Kidney (tissue), 14 donors: ENCODE data around the gene CRADD. TPM values are rescaled to one million over a fixed set of nuclear protein-coding genes. Genes with fewer than 3 reads are reported as not detected.
A peak's percentile ranks its signal among the peaks of the same experiment; 100 is the strongest.

Experiments
- DNase-seq, 5 donors: peaks; one replicate each; pipeline ENCODE4 v3.0.0-alpha.2; 2013 to 2020
- FAIRE-seq: peaks from 2 replicates; lab custom pipeline; 2012; peaks lifted over from hg19 to GRCh38; lab: Jason Lieb, UNC
- H3K27ac ChIP-seq, 2 donors: one replicate each; pipeline ENCODE4 v1.7.0; 2013; ENCODE audit warnings: low read depth in 2 of 2, low read length in 2 of 2, inconsistent platforms in 1 of 2
- H3K27me3 ChIP-seq: one replicate; pipeline ENCODE4 v1.7.1; 2013; ENCODE audit warnings: low read length, inconsistent platforms; ENCODE audit not compliant: control insufficient read depth, insufficient read depth
- H3K36me3 ChIP-seq, 3 donors: one replicate each; pipeline versions ENCODE4 v1.7.0 to v1.7.1; 2013; ENCODE audit warnings: low read length in 3 of 3, control low read depth in 1 of 3, inconsistent platforms in 1 of 3; ENCODE audit not compliant: insufficient read depth in 3 of 3, control insufficient read depth in 2 of 3
- H3K4me1 ChIP-seq, 3 donors: one replicate each; pipeline versions ENCODE4 v1.7.0 to v1.7.1; 2013; ENCODE audit warnings: low read length in 3 of 3, inconsistent platforms in 1 of 3, low read depth in 1 of 3; ENCODE audit not compliant: control insufficient read depth in 2 of 3, insufficient read depth in 2 of 3
- H3K4me3 ChIP-seq, 3 donors: one replicate each; pipeline versions ENCODE4 v1.7.0 to v1.8.1; 2013; ENCODE audit warnings: low read length in 3 of 3, control low read depth in 1 of 3, inconsistent platforms in 1 of 3
- H3K9ac ChIP-seq, 3 donors: one replicate each; pipeline versions ENCODE4 v1.7.0 to v1.7.1; 2013; ENCODE audit warnings: low read length in 3 of 3, control low read depth in 1 of 3, inconsistent platforms in 1 of 3
- H3K9me3 ChIP-seq, 3 donors: one replicate each; pipeline versions ENCODE4 v1.7.0 to v1.7.1; 2013; ENCODE audit warnings: low read length in 3 of 3, control low read depth in 1 of 3, inconsistent platforms in 1 of 3; ENCODE audit not compliant: control insufficient read depth in 2 of 3, insufficient read depth in 1 of 3
- CTCF ChIP-seq: IDR thresholded peaks from 3 replicates; pipeline ENCODE4 v1.5.1; 2012; ENCODE audit warnings: mild to moderate bottlenecking, moderate library complexity, borderline replicate concordance; ENCODE audit not compliant: insufficient read depth; ENCODE audit errors: extremely low read depth
- intact Hi-C: fragments of 100-400 bp; cut with DNase I; formaldehyde crosslinking; loops from one replicate; pipeline ENCODE4 v1.11.1; 2022
- polyA plus RNA-seq: library from polyadenylated mRNA; stranded (reverse); fragments of 350-450 nt; fragmentation: Illumina TruSeq; extraction: RNeasy Lipid Tissue Mini Kit (QIAGEN cat#74804); gene quantifications from one replicate; pipeline ENCODE4 v1.2.3, GENCODE V29; 2014; ENCODE audit warnings: low read depth, low replicate concordance; ENCODE audit not compliant: insufficient read depth
- total RNA-seq: library from RNA; stranded (reverse); fragmentation: NEBNext Ultra II Directional; extraction: Animal tissue kit (Norgen Biotek cat#: 25700); gene quantifications from one replicate; pipeline ENCODE4 v1.2.1, GENCODE V29; 2021
- donor health status: control.
- donor health status: control.
- donor health status: control.
- donor health status: control.
- donor health status: control.
- donor health status: DM: yes; HTN: yes; CAD: no.
- donor health status: Normal renal cell carcinoma (clear cell type).

Gene CRADD
- total and polyA plus RNA-seq, 2 donors from 2014 or later = 19.1 to 28.8 TPM

GRCh38 chr12:93819050-93819491 lies 141.9 kb downstream of the CRADD start:
- Histone ChIP-seq H3K9ac (no peak overlapping the region), H3K27me3 (no peaks in the 10 kb centered on the region), H3K36me3 (no peaks in the 10 kb centered on the region), H3K4me1 (peaks cover 5 to 17% (median 10%) of the 10 kb centered on the region in 3 donors), H3K27ac (peak overlapping the region; percentile 60 to 63), H3K9me3 (no peaks in the 10 kb centered on the region), H3K4me3 (no peak overlapping the region)
- FAIRE-seq (no peak), DNase-seq (peak in 4 of 5 donors; percentile 50 to 89 (median 76))
- TF ChIP-seq CTCF = no peak
- intact Hi-C loops = no loop called here

- Histone ChIP-seq H3K27ac (peak overlapping the region; percentile 8 to 59), H3K4me3 (no peak overlapping the region), H3K9me3 (no peaks in the 10 kb centered on the region), H3K36me3 (no peaks in the 10 kb centered on the region), H3K4me1 (peaks cover 7 to 18% (median 7%) of the 10 kb centered on the region in 3 donors), H3K9ac (peak overlapping the region in 1 of 3 donors; percentile 17), H3K27me3 (no peaks in the 10 kb centered on the region)
- TF ChIP-seq CTCF = no peak
- FAIRE-seq (no peak), DNase-seq (peak in 2 of 5 donors; percentile 40 to 55)
- intact Hi-C loops = no loop called here
Measured at GRCh38 chr12:93823616-93824391, 146.6 kb downstream of the CRADD start.

GRCh38 chr12:93824514-93825500 lies 147.6 kb downstream of the CRADD start:
- intact Hi-C loops = no loop called here
- Histone ChIP-seq H3K36me3 (no peaks in the 10 kb centered on the region), H3K9ac (no peak overlapping the region), H3K9me3 (no peaks in the 10 kb centered on the region), H3K27me3 (no peaks in the 10 kb centered on the region), H3K4me1 (peaks cover 7 to 18% (median 7%) of the 10 kb centered on the region in 3 donors), H3K4me3 (no peak overlapping the region), H3K27ac (peak overlapping the region in 1 of 2 donors; percentile 7)
- DNase-seq = peak in 2 of 5 donors; percentile 44 to 57
- no peak for FAIRE-seq
- no peak for TF ChIP-seq CTCF
